OCI-LY1 (cell line): ENCODE results near the gene SLC22A15.

Source experiments
- H2AFZ ChIP-seq: fragments of 200-600 bp; sonication (generic), shearing (Covaris generic); 2 replicates; pipeline ENCODE4 v1.6.0; 2014; ENCODE audit warnings: antibody characterized with exemption, mild to moderate bottlenecking, low read length
- H3F3A ChIP-seq: fragments of 200-600 bp; sonication (generic), shearing (Covaris generic); 2 replicates; pipeline ENCODE4 v1.6.0; 2014; ENCODE audit warnings: mild to moderate bottlenecking, antibody characterized with exemption, low read length, moderate library complexity; ENCODE audit not compliant: insufficient read depth
- H3K27ac ChIP-seq: fragments of 200-600 bp; sonication (generic); 2 replicates; pipeline ENCODE4 v1.5.1; 2014; ENCODE audit warnings: low read length, mixed run types, mild to moderate bottlenecking, low read depth; ENCODE audit not compliant: poor library complexity, severe bottlenecking
- H3K27me3 ChIP-seq: fragments of 200-600 bp; sonication (generic); 2 replicates; pipeline ENCODE4 v1.6.0; 2014; ENCODE audit warnings: antibody characterized with exemption, mild to moderate bottlenecking, low read length, moderate library complexity; ENCODE audit not compliant: insufficient read depth
- H3K36me3 ChIP-seq: fragments of 200-600 bp; sonication (generic); 2 replicates; pipeline ENCODE4 v1.6.1; 2014; ENCODE audit warnings: mild to moderate bottlenecking, antibody characterized with exemption, low read length, moderate library complexity, mixed read lengths; ENCODE audit not compliant: insufficient read depth
- H3K4me1 ChIP-seq: fragments of 200-600 bp; sonication (generic); 2 replicates; pipeline ENCODE4 v1.5.1; 2014; ENCODE audit warnings: mild to moderate bottlenecking, low read length, moderate library complexity; ENCODE audit not compliant: insufficient read depth, severe bottlenecking
- H3K4me2 ChIP-seq: fragments of 200-600 bp; sonication (generic), shearing (Covaris generic); 2 replicates; pipeline ENCODE4 v1.6.1; 2014; ENCODE audit warnings: low read length
- H3K4me3 ChIP-seq: fragments of 200-600 bp; sonication (generic); 2 replicates; pipeline ENCODE4 v1.5.1; 2014; ENCODE audit warnings: low read length, low read depth, mild to moderate bottlenecking, mixed read lengths; ENCODE audit not compliant: poor library complexity, severe bottlenecking
- H3K79me2 ChIP-seq: fragments of 200-600 bp; shearing (Covaris generic); 2 replicates; pipeline ENCODE4 v1.6.1; 2016; ENCODE audit warnings: mixed run types, low read length, mixed read lengths; ENCODE audit not compliant: insufficient read depth
- H3K9ac ChIP-seq: fragments of 200-600 bp; sonication (generic), shearing (Covaris generic); 2 replicates; pipeline ENCODE4 v1.6.1; 2014; ENCODE audit warnings: mild to moderate bottlenecking, low read length, mixed read lengths
- H3K9me2 ChIP-seq: fragments of 200-600 bp; sonication (generic), shearing (Covaris generic); 2 replicates; pipeline ENCODE4 v1.6.1; 2014; ENCODE audit warnings: low read depth, mild to moderate bottlenecking, low read length, mixed read lengths
- H3K9me3 ChIP-seq: fragments of 200-600 bp; shearing (Covaris generic); 2 replicates; pipeline ENCODE4 v1.6.1; 2014; ENCODE audit warnings: low read length, mixed read lengths
- H4K20me1 ChIP-seq: fragments of 200-600 bp; sonication (generic), shearing (Covaris generic); 2 replicates; pipeline ENCODE4 v1.6.0; 2016; ENCODE audit warnings: mild to moderate bottlenecking, low read length; ENCODE audit not compliant: insufficient read depth
- EZH2 ChIP-seq: fragments of 200-600 bp; sonication (generic), shearing (Covaris generic); IDR thresholded peaks from 2 replicates; pipeline ENCODE4 v1.8.0; 2017; ENCODE audit warnings: borderline replicate concordance, mixed run types, mild to moderate bottlenecking, antibody characterized with exemption, low read length, moderate library complexity, mixed read lengths
- TF ChIP-seq, protein P1 (sequence below): fragments of 200-600 bp; sonication (generic), shearing (Covaris generic); IDR thresholded peaks from 2 replicates; pipeline ENCODE4 v1.5.1; 2017; ENCODE audit warnings: mild to moderate bottlenecking, antibody characterized with exemption, low read length, moderate library complexity, mixed read lengths

Gene SLC22A15

DNA sequence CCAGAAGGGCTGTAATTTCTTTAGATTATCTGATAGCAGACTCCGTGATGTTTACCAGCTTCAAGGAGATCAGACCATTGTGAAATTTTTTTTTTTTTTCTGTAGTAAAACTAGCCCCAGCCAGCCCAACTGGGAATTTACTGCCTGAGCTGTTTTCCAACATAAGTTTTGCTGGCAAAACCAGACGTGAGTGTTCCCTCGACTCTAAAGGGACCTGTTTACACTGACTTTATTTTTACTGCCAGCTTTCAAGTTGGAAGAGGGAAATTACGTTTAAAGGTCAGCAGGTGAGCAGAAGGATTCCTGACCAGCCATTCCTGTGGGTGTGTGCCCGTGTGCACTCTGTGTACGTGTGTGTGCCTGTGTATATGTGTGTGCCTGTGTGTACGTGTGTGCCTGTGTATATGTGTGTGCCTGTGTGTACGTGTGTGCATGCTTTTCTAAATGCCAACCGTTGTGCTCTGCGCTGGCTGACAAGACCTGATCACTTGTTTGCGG, 135.3 kb downstream of the SLC22A15 start:
- Histone ChIP-seq H3K27me3 (no peaks in the 10 kb centered on the region; the same call in 1 of the 2 replicates), H2AFZ (no peak overlapping the region), H3K9me2 (no peaks in the 10 kb centered on the region), H3K4me2 (no peak overlapping the region), H3K36me3 (no peaks in the 10 kb centered on the region), H3F3A (no peaks in the 10 kb centered on the region), H3K79me2 (no peaks in the 10 kb centered on the region), H3K4me3 (no peak overlapping the region), H4K20me1 (no peaks in the 10 kb centered on the region), H3K9ac (no peak overlapping the region), H3K4me1 (no peaks in the 10 kb centered on the region), H3K27ac (no peak overlapping the region), H3K9me3 (no peaks in the 10 kb centered on the region)
- TF ChIP-seq, protein P1, sequence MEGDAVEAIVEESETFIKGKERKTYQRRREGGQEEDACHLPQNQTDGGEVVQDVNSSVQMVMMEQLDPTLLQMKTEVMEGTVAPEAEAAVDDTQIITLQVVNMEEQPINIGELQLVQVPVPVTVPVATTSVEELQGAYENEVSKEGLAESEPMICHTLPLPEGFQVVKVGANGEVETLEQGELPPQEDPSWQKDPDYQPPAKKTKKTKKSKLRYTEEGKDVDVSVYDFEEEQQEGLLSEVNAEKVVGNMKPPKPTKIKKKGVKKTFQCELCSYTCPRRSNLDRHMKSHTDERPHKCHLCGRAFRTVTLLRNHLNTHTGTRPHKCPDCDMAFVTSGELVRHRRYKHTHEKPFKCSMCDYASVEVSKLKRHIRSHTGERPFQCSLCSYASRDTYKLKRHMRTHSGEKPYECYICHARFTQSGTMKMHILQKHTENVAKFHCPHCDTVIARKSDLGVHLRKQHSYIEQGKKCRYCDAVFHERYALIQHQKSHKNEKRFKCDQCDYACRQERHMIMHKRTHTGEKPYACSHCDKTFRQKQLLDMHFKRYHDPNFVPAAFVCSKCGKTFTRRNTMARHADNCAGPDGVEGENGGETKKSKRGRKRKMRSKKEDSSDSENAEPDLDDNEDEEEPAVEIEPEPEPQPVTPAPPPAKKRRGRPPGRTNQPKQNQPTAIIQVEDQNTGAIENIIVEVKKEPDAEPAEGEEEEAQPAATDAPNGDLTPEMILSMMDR: no peak
- no peak for TF ChIP-seq EZH2

DNA sequence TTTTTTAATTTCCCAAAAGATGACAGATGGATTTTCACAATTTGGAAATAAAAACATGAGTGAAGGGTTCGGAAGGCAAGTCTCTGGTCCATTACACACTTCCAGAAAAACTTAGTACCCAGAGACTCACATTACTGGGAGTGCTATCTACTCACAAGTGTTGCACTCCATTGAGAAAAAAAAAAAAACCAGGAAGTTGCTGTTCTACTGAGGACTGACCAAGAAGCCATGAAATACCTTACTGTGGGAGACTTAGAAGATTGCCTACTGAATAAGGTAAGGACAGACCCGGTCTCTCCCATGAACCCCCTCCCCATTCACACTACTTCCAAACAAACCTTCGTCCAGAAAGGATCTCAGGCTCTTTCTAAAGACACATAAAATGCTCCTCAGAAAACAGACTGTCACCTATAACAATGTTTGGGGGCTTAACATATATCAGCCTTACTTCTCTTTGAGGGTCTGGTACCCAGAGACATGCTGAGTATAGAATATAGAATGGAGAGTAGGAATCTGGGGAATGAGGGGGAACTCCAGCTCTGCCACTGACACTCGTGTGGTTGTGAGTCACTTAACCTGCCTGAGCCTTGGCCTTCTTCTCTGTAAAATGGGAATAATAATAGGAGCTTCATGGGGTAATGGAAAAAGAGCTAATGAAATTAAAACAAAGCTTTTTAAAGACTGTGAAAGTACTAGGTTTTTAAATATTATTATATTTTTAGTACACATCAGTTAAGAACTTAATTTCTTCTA, 136.3 kb downstream of the SLC22A15 start:
- H3K9ac ChIP-seq: no peak overlapping the region
- no peaks in the 10 kb centered on the region; the same call in 1 of the 2 replicates for H3K27me3 ChIP-seq
- H3K4me1 ChIP-seq: no peaks in the 10 kb centered on the region
- H4K20me1 ChIP-seq: no peaks in the 10 kb centered on the region
- H3K36me3 ChIP-seq: no peaks in the 10 kb centered on the region
- H2AFZ ChIP-seq: no peak overlapping the region
- H3K9me2 ChIP-seq: no peaks in the 10 kb centered on the region
- H3K9me3 ChIP-seq: no peaks in the 10 kb centered on the region
- no peaks in the 10 kb centered on the region for H3K79me2 ChIP-seq
- H3K4me2 ChIP-seq: no peak overlapping the region
- no peak for TF ChIP-seq EZH2
- TF ChIP-seq, protein P1: no peak
- H3F3A ChIP-seq: no peaks in the 10 kb centered on the region
- H3K4me3 ChIP-seq: no peak overlapping the region
- H3K27ac ChIP-seq: no peak overlapping the region

DNA sequence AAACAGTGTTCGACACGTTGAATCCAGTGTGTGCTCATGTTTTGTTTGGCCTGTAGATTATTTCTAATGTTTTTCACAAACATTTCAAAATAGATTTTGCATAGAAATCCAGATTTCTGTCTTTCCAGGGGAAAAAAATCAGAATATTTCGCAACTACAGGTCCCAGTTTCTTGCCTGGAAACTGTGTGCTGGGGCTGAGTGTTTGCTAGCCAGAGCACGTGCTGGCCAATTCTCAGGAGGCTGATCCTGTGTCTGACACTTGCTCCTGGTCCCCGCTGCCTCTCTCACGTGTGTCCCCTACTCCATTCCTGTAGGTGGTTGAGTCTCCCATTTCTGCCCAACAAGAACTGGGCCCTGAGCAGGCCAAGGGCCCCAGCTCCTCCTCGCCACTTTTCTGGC, 137.3 kb downstream of the SLC22A15 start:
- Histone ChIP-seq H4K20me1 (no peaks in the 10 kb centered on the region), H3K27ac (no peak overlapping the region), H3K79me2 (no peaks in the 10 kb centered on the region), H3F3A (no peaks in the 10 kb centered on the region), H3K36me3 (no peaks in the 10 kb centered on the region), H3K9ac (no peak overlapping the region), H3K9me3 (no peaks in the 10 kb centered on the region), H3K9me2 (no peaks in the 10 kb centered on the region), H3K4me1 (no peaks in the 10 kb centered on the region), H3K4me3 (no peak overlapping the region), H3K27me3 (no peaks in the 10 kb centered on the region; the same call in 1 of the 2 replicates), H3K4me2 (no peak overlapping the region), H2AFZ (no peak overlapping the region)
- TF ChIP-seq EZH2: no peak
- TF ChIP-seq, protein P1: no peak
